Measurements from ENCODE around the gene GSE1.

Gene GSE1

DNA sequence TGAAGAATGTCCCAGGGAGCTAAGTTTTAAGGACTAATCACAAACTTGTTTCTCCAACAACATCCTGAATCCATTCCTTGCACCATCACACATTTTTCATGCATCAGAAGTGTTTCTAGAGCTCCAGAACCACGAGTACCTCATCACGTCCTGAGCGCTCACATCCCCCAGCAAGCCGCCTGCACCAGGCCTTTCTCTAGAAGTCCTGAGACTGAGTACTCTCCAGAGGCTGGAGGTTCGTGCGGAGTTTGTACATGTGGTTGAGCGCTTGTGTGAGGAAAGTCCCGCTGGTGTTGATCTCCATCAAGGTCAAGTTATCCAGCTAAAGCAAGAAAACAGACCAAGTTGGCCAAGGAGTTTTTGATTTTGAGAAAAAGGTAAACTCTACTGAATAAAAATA is 64.9 kb downstream of the GSE1 start:
- no peak overlapping the region for H3K27ac ChIP-seq (ENCODE audit: low read length)
- H3K36me3 ChIP-seq (ENCODE audit: control insufficient read depth, low read depth, low read length): peaks cover 79% of the 10 kb centered on the region

DNA sequence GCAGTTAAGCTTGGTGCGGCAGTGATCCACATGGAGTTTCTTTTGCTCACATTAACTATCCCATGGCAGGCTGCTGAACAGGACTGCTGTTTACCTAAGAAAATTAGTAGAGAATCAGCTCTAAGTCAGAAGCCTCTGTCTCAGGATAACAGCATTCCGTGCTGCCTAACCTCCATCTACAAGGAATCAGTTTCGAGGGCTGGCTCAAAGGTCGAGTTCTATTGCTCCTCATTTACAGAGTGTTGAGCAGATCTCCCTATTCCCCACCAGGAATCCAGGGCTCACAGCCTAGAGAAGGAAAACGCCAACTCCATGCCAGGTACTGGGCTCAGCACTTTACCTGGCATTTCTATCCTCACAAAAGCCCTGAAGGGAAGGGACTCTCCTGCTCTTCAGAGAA is 65.7 kb downstream of the GSE1 start:
- Histone ChIP-seq H3K36me3 (ENCODE audit: control insufficient read depth, low read depth, low read length) (peaks cover 77% of the 10 kb centered on the region), H3K4me3 (ENCODE audit: low read length) (no peak overlapping the region), H3K9me3 (ENCODE audit: control insufficient read depth, low read depth, low read length) (no peaks in the 10 kb centered on the region), H3K27me3 (ENCODE audit: control insufficient read depth, insufficient read depth, low read length) (no peaks in the 10 kb centered on the region), H3K9ac (ENCODE audit: low read length) (no peak overlapping the region), H3K27ac (ENCODE audit: low read length) (no peak overlapping the region), H3K4me1 (ENCODE audit: control insufficient read depth, low read depth, low read length) (no peaks in the 10 kb centered on the region)

More for the DNA sequence above, 64.9 kb downstream of the GSE1 start:
- Histone ChIP-seq H3K9ac (ENCODE audit: low read length) (no peak overlapping the region), H3K4me1 (ENCODE audit: control insufficient read depth, low read depth, low read length) (no peaks in the 10 kb centered on the region), H3K27me3 (ENCODE audit: control insufficient read depth, insufficient read depth, low read length) (no peaks in the 10 kb centered on the region), H3K9me3 (ENCODE audit: control insufficient read depth, low read depth, low read length) (no peaks in the 10 kb centered on the region), H3K4me3 (ENCODE audit: low read length) (no peak overlapping the region)

GRCh38 chr16:85679870-85680269 is 66.7 kb downstream of the GSE1 start:
- H3K9me3 ChIP-seq (ENCODE audit: control insufficient read depth, low read depth, low read length): no peaks in the 10 kb centered on the region
- H3K4me1 ChIP-seq (ENCODE audit: control insufficient read depth, low read depth, low read length): no peaks in the 10 kb centered on the region
- no peaks in the 10 kb centered on the region for H3K27me3 ChIP-seq (ENCODE audit: control insufficient read depth, insufficient read depth, low read length)
- H3K27ac ChIP-seq (ENCODE audit: low read length): no peak overlapping the region
- no peak overlapping the region for H3K4me3 ChIP-seq (ENCODE audit: low read length)
- no peak overlapping the region for H3K9ac ChIP-seq (ENCODE audit: low read length)
- H3K36me3 ChIP-seq (ENCODE audit: control insufficient read depth, low read depth, low read length): peaks cover 73% of the 10 kb centered on the region

DNA sequence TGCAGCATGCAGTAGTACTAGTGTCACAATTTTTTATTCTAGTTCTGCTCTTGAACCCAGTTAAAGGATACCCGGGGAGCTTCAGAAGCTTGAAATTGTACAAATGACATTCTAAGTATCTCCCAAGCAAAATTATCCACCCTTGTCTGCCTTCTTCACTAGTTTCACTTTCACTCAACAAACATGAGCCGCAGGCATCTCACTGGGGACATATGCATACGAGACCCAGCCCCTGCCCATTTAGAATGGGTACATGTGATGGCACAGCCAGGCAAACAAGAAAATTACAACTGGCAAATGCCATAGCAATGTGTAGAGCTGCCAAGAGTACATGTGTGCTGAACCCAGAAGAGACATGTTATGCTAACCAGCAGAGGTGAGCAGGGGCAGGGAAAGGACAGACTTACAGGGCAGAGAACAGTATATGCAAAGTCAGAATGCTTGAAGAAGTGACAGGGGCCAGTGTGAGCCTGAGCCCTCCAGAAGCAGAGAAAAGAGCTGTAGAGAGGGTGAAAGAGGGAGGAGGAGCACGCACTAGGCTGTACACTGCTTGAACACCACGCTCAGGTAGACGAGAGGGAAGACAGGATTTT is 67.3 kb downstream of the GSE1 start:
- Histone ChIP-seq H3K9me3 (ENCODE audit: control insufficient read depth, low read depth, low read length) (no peaks in the 10 kb centered on the region), H3K36me3 (ENCODE audit: control insufficient read depth, low read depth, low read length) (peaks cover 68% of the 10 kb centered on the region), H3K27me3 (ENCODE audit: control insufficient read depth, insufficient read depth, low read length) (no peaks in the 10 kb centered on the region), H3K9ac (ENCODE audit: low read length) (no peak overlapping the region), H3K4me3 (ENCODE audit: low read length) (no peak overlapping the region), H3K4me1 (ENCODE audit: control insufficient read depth, low read depth, low read length) (no peaks in the 10 kb centered on the region), H3K27ac (ENCODE audit: low read length) (no peak overlapping the region)

- no peaks in the 10 kb centered on the region for H3K27me3 ChIP-seq (ENCODE audit: control insufficient read depth, insufficient read depth, low read length)
- no peak overlapping the region for H3K9ac ChIP-seq (ENCODE audit: low read length)
- H3K4me3 ChIP-seq (ENCODE audit: low read length): no peak overlapping the region
- H3K4me1 ChIP-seq (ENCODE audit: control insufficient read depth, low read depth, low read length): no peaks in the 10 kb centered on the region
- no peak overlapping the region for H3K27ac ChIP-seq (ENCODE audit: low read length)
- H3K36me3 ChIP-seq (ENCODE audit: control insufficient read depth, low read depth, low read length): peaks cover 60% of the 10 kb centered on the region
- no peaks in the 10 kb centered on the region for H3K9me3 ChIP-seq (ENCODE audit: control insufficient read depth, low read depth, low read length)
Measured at GRCh38 chr16:85681255-85681654, 68.1 kb downstream of the GSE1 start.

DNA sequence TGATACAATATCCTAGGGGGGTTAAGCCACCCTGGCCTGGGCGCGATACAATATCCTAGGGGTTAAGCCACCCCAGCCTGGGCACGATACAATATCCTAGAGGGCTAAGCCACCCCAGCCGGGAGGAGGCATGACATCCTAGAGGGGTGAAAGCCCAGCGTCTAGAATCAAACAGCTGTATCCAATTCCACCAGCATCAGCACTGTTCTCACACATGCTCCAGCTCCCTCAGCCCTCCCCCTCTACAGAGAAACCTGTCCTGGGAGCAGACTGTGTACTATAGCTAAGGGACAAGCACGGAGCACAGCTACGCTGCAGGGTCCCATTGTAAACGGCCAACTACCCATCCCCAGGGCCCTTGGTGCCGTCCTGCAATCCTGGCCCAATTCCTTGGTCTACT is 69.4 kb downstream of the GSE1 start:
- no peak overlapping the region for H3K4me3 ChIP-seq (ENCODE audit: low read length)
- no peaks in the 10 kb centered on the region for H3K4me1 ChIP-seq (ENCODE audit: control insufficient read depth, low read depth, low read length)
- no peaks in the 10 kb centered on the region for H3K9me3 ChIP-seq (ENCODE audit: control insufficient read depth, low read depth, low read length)
- no peak overlapping the region for H3K9ac ChIP-seq (ENCODE audit: low read length)
- peaks cover 54% of the 10 kb centered on the region for H3K36me3 ChIP-seq (ENCODE audit: control insufficient read depth, low read depth, low read length)
- no peaks in the 10 kb centered on the region for H3K27me3 ChIP-seq (ENCODE audit: control insufficient read depth, insufficient read depth, low read length)
- no peak overlapping the region for H3K27ac ChIP-seq (ENCODE audit: low read length)

DNA sequence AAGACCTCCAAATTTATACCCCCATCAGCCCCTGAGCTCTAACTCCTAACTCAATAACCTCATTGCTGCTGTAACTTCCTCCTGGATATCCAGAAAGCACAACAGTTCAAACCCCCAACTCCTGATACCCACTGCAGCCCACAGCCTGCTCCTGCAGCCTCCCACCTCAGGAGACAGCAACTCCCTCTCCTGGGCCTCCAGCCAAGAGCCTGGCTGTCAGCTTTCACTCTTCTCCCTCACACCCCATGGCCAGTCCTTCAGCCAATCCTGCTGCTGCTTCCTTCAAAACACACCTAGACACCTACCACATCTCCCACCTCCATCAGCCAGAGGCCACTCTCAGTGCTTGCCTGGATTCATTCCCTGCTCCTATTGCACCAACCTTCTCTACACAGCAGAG is 70.2 kb downstream of the GSE1 start:
- Histone ChIP-seq H3K27ac (ENCODE audit: low read length) (no peak overlapping the region), H3K27me3 (ENCODE audit: control insufficient read depth, insufficient read depth, low read length) (no peaks in the 10 kb centered on the region), H3K4me3 (ENCODE audit: low read length) (no peak overlapping the region), H3K9ac (ENCODE audit: low read length) (no peak overlapping the region), H3K9me3 (ENCODE audit: control insufficient read depth, low read depth, low read length) (no peaks in the 10 kb centered on the region), H3K36me3 (ENCODE audit: control insufficient read depth, low read depth, low read length) (peaks cover 47% of the 10 kb centered on the region), H3K4me1 (ENCODE audit: control insufficient read depth, low read depth, low read length) (no peaks in the 10 kb centered on the region)

GRCh38 chr16:85685251-85685650 is 72.1 kb downstream of the GSE1 start:
- Histone ChIP-seq H3K27me3 (ENCODE audit: control insufficient read depth, insufficient read depth, low read length) (no peaks in the 10 kb centered on the region), H3K27ac (ENCODE audit: low read length) (no peak overlapping the region), H3K9me3 (ENCODE audit: control insufficient read depth, low read depth, low read length) (no peaks in the 10 kb centered on the region), H3K9ac (ENCODE audit: low read length) (no peak overlapping the region), H3K4me3 (ENCODE audit: low read length) (no peak overlapping the region), H3K36me3 (ENCODE audit: control insufficient read depth, low read depth, low read length) (peaks cover 30% of the 10 kb centered on the region), H3K4me1 (ENCODE audit: control insufficient read depth, low read depth, low read length) (no peaks in the 10 kb centered on the region)

DNA sequence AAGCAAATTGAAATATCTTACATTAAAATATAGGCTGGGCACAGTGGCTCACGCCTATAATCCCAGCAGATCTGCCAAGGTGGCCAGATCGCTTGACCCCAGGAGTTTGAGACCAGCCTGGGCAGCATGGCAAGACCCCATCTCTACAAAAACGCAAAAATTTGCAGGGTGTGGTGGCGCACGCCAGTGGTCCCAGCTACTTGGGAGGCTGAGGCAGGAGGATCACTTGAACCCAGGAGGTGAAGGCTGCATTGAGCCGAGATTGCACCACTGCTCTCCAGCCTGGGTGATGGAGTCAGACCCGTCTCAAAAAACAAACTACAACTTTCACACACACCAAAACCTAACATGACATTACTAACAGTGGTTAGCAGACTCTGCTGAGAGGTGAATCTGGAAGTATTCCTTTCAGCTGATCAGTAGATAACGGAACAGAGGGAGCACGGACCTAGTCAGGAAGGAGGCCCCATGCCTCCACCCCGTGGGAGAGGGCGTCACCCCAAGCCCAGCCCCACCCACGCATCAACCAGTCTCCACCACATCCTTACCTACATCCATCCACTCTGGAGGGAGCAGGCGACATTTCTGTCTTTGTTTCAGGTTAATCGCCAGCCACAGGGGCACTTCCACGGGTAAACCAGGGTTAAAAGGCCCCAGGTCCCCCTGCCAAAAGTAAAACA is 73.9 kb downstream of the GSE1 start:
- Histone ChIP-seq H3K4me1 (ENCODE audit: control insufficient read depth, low read depth, low read length) (no peaks in the 10 kb centered on the region), H3K36me3 (ENCODE audit: control insufficient read depth, low read depth, low read length) (peaks cover 15% of the 10 kb centered on the region), H3K27me3 (ENCODE audit: control insufficient read depth, insufficient read depth, low read length) (no peaks in the 10 kb centered on the region), H3K9ac (ENCODE audit: low read length) (no peak overlapping the region), H3K27ac (ENCODE audit: low read length) (no peak overlapping the region), H3K9me3 (ENCODE audit: control insufficient read depth, low read depth, low read length) (no peaks in the 10 kb centered on the region), H3K4me3 (ENCODE audit: low read length) (peak overlapping the region; percentile 79)

- Histone ChIP-seq H3K4me1 (ENCODE audit: control insufficient read depth, low read depth, low read length) (no peaks in the 10 kb centered on the region), H3K9ac (ENCODE audit: low read length) (peak overlapping the region; percentile 84), H3K27ac (ENCODE audit: low read length) (no peak overlapping the region), H3K9me3 (ENCODE audit: control insufficient read depth, low read depth, low read length) (no peaks in the 10 kb centered on the region), H3K27me3 (ENCODE audit: control insufficient read depth, insufficient read depth, low read length) (no peaks in the 10 kb centered on the region), H3K36me3 (ENCODE audit: control insufficient read depth, low read depth, low read length) (peaks cover 15% of the 10 kb centered on the region), H3K4me3 (ENCODE audit: low read length) (peak overlapping the region; percentile 79)
Measured at GRCh38 chr16:85687651-85688471, 74.7 kb downstream of the GSE1 start.

GRCh38 chr16:85688586-85689284 is 75.6 kb downstream of the GSE1 start, which contains the start of gene GINS2:
TSS of gene GINS2 (minus strand) at chr16:85688954. CDS start at chr16:85688898, 56 bp downstream.
- peak within 1 kb of the TSS; percentile 79 for H3K4me3 ChIP-seq (ENCODE audit: low read length)
- peaks cover 11% of the 10 kb centered on the region for H3K36me3 ChIP-seq (ENCODE audit: control insufficient read depth, low read depth, low read length)
- H3K9ac ChIP-seq (ENCODE audit: low read length): peak within 1 kb of the TSS; percentile 84
- H3K4me1 ChIP-seq (ENCODE audit: control insufficient read depth, low read depth, low read length): no peaks in the 10 kb centered on the region
- H3K27ac ChIP-seq (ENCODE audit: low read length): peak within 1 kb of the TSS; percentile 59
- H3K9me3 ChIP-seq (ENCODE audit: control insufficient read depth, low read depth, low read length): no peaks in the 10 kb centered on the region
- no peaks in the 10 kb centered on the region for H3K27me3 ChIP-seq (ENCODE audit: control insufficient read depth, insufficient read depth, low read length)
